ENCODE measurements around the gene PPP1R1A.

The PPP1R1A gene

GRCh38 chr12:54588110-54588889 is at the start of gene PPP1R1A:
Gene PPP1R1A, minus strand, starts transcription at chr12:54588659. Its CDS starts 171 bp downstream, at chr12:54588488.
- no peak for DNase-seq (ENCODE audit: low spot score)

GRCh38 chr12:54634795-54635194 is 46.3 kb upstream of the PPP1R1A start, which contains the start of gene LACRT:
Gene LACRT, minus strand, starts transcription at chr12:54634895. Its CDS starts 54 bp downstream, at chr12:54634841.
- no peak for DNase-seq (ENCODE audit: low spot score)

- DNase-seq (ENCODE audit: low spot score) = no peak
Measured at GRCh38 chr12:54631988-54632728, 43.7 kb upstream of the PPP1R1A start.

GRCh38 chr12:54631551-54631950 is 43.1 kb upstream of the PPP1R1A start:
- no peak for DNase-seq (ENCODE audit: low spot score)

GRCh38 chr12:54629925-54630324 is 41.5 kb upstream of the PPP1R1A start:
- no peak for DNase-seq (ENCODE audit: low spot score)

- DNase-seq (ENCODE audit: low spot score) = no peak
Measured at GRCh38 chr12:54628186-54628846, 39.9 kb upstream of the PPP1R1A start.

- no peak for DNase-seq (ENCODE audit: low spot score)
Measured at GRCh38 chr12:54627304-54627703, 38.8 kb upstream of the PPP1R1A start.

- no peak for DNase-seq (ENCODE audit: low spot score)
Measured at GRCh38 chr12:54625598-54625997, 37.1 kb upstream of the PPP1R1A start.

- no peak for DNase-seq (ENCODE audit: low spot score)
Measured at GRCh38 chr12:54624315-54625279, 36.1 kb upstream of the PPP1R1A start.

GRCh38 chr12:54622463-54623183 is 34.2 kb upstream of the PPP1R1A start:
- DNase-seq (ENCODE audit: low spot score) = no peak

- DNase-seq (ENCODE audit: low spot score) = no peak
Measured at GRCh38 chr12:54616933-54617680, 28.6 kb upstream of the PPP1R1A start.

- DNase-seq (ENCODE audit: low spot score) = no peak
Measured at GRCh38 chr12:54612225-54612750, 23.8 kb upstream of the PPP1R1A start.

- DNase-seq (ENCODE audit: low spot score) = no peak
Measured at GRCh38 chr12:54611715-54612149, 23.3 kb upstream of the PPP1R1A start.

GRCh38 chr12:54608769-54609168 is 20.3 kb upstream of the PPP1R1A start:
- DNase-seq (ENCODE audit: low spot score) = no peak

GRCh38 chr12:54608156-54608555 is 19.7 kb upstream of the PPP1R1A start:
- no peak for DNase-seq (ENCODE audit: low spot score)

GRCh38 chr12:54606556-54606955 is 18.1 kb upstream of the PPP1R1A start:
- DNase-seq (ENCODE audit: low spot score) = no peak

- no peak for DNase-seq (ENCODE audit: low spot score)
Measured at GRCh38 chr12:54605138-54605970, 16.9 kb upstream of the PPP1R1A start.

GRCh38 chr12:54604436-54604835 is 16.0 kb upstream of the PPP1R1A start:
- no peak for DNase-seq (ENCODE audit: low spot score)

GRCh38 chr12:54603872-54604271 is 15.4 kb upstream of the PPP1R1A start:
- no peak for DNase-seq (ENCODE audit: low spot score)

Data from pons (tissue), 1 donor.